WTC11 (cell line): ENCODE data around the gene PRR5.

Source experiments
- ATF3 ChIP-seq: sonication (generic); formaldehyde crosslinking; conservative IDR thresholded peaks from 2 replicates; pipeline ENCODE4 v1.8.1; 2022; ENCODE audit warnings: mild to moderate bottlenecking, missing genetic modification reagents
- CREM ChIP-seq: sonication (generic); formaldehyde crosslinking; IDR thresholded peaks from 2 replicates; pipeline ENCODE4 v1.8.1; 2022; ENCODE audit warnings: mild to moderate bottlenecking, missing genetic modification reagents, moderate library complexity
- HMGXB4 ChIP-seq: sonication (generic); formaldehyde crosslinking; IDR thresholded peaks from 2 replicates; pipeline ENCODE4 v1.8.1; 2023; ENCODE audit warnings: mild to moderate bottlenecking, moderate library complexity, missing genetic modification reagents
- NFYB ChIP-seq: sonication (generic); formaldehyde crosslinking; conservative IDR thresholded peaks from 2 replicates; pipeline ENCODE4 v1.8.0; 2022; ENCODE audit warnings: low read depth, missing genetic modification reagents
- NR2C2 ChIP-seq: sonication (generic); formaldehyde crosslinking; IDR thresholded peaks from 2 replicates; pipeline ENCODE4 v1.8.0; 2022; ENCODE audit warnings: mild to moderate bottlenecking, missing genetic modification reagents
- PREB ChIP-seq: sonication (generic); formaldehyde crosslinking; IDR thresholded peaks from 2 replicates; pipeline ENCODE4 v1.8.1; 2022; ENCODE audit warnings: mild to moderate bottlenecking, missing genetic modification reagents, moderate library complexity, borderline replicate concordance
- SP1 ChIP-seq: sonication (generic); formaldehyde crosslinking; conservative IDR thresholded peaks from 2 replicates; pipeline ENCODE4 v1.8.1; 2022; ENCODE audit warnings: missing genetic modification reagents
- TEAD4 ChIP-seq: sonication (generic); formaldehyde crosslinking; IDR thresholded peaks from 2 replicates; pipeline ENCODE4 v1.8.0; 2022; ENCODE audit warnings: mild to moderate bottlenecking, missing genetic modification reagents
- ZNF671 ChIP-seq: fragments of 250-450 bp; sonication (Bioruptor Pico); IDR thresholded peaks from 2 replicates; pipeline ENCODE4 v1.8.0; 2021; ENCODE audit warnings: mild to moderate bottlenecking
- TF ChIP-seq, protein P1 (sequence below): fragments of 200-600 bp; IDR thresholded peaks from 2 replicates; pipeline ENCODE4 v1.8.0; 2022; ENCODE audit warnings: antibody characterized with exemption
- TF ChIP-seq, protein P2 (sequence below): sonication (generic); formaldehyde crosslinking; IDR thresholded peaks from 2 replicates; pipeline ENCODE4 v1.8.0; 2022; ENCODE audit warnings: mild to moderate bottlenecking, missing genetic modification reagents

DNA sequence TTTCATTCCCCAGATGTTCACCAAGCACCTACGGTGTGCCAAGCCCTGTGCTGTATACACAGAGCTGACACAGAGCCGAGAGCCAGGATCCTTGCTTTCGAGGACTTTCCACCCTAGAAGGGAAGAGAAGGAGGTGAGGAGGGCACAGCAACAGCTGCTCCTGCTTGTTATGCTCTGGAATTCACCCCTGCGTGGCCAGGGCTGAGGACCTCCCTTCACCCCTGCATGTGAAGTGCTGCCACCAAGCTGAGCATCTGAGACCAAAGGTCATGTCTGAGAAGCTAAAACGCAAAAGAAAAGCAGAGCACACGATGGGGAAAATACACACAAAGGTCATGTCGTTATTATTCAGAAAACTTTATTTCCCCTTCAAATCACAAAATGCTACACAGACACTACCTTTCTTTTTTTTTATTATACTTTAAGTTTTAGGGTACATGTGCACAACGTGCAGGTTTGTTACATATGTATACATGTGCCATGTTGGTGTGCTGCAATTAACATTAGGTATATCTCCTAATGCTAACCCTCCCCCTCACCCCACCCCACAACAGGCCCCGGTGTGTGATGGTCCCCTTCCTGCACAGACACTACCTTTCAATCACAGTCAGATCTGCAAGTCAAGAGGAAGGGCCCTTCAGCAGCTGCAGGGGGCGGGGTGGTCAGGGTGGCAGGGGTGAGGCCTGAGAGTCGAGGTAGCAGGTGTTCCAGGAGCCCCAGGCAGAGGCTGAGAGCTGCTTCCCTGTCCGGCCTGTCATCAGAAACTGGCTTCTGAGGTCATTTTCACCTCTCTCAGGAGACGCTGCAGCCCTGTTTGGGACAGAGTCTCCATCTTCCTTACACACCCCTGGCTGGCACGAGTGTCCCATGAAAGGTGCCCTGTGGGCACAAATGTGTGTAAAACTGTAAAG lies 40.1 kb upstream of the PRR5 start:
- TF ChIP-seq, protein P1, sequence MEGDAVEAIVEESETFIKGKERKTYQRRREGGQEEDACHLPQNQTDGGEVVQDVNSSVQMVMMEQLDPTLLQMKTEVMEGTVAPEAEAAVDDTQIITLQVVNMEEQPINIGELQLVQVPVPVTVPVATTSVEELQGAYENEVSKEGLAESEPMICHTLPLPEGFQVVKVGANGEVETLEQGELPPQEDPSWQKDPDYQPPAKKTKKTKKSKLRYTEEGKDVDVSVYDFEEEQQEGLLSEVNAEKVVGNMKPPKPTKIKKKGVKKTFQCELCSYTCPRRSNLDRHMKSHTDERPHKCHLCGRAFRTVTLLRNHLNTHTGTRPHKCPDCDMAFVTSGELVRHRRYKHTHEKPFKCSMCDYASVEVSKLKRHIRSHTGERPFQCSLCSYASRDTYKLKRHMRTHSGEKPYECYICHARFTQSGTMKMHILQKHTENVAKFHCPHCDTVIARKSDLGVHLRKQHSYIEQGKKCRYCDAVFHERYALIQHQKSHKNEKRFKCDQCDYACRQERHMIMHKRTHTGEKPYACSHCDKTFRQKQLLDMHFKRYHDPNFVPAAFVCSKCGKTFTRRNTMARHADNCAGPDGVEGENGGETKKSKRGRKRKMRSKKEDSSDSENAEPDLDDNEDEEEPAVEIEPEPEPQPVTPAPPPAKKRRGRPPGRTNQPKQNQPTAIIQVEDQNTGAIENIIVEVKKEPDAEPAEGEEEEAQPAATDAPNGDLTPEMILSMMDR = no peak
- TF ChIP-seq PREB (no peak), SP1 (CRISPR knock-in tag) (no peak), NFYB (CRISPR knock-in tag) (no peak), ATF3 (CRISPR knock-in tag) (no peak), NR2C2 (CRISPR knock-in tag) (no peak), TEAD4 (CRISPR knock-in tag) (no peak), HMGXB4 (CRISPR knock-in tag) (no peak), ZNF671 (CRISPR knock-in tag) (no peak), CREM (CRISPR knock-in tag) (no peak)
- TF ChIP-seq, protein P2, sequence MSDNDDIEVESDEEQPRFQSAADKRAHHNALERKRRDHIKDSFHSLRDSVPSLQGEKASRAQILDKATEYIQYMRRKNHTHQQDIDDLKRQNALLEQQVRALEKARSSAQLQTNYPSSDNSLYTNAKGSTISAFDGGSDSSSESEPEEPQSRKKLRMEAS = no peak
